ENCODE measurements around the gene RANBP17. TPM values are rescaled to one million over a fixed set of nuclear protein-coding genes. Genes with fewer than 3 reads are reported as not detected.

The RANBP17 gene
- total RNA-seq, 1 donor from 2014 or later: 49.7 TPM

DNA sequence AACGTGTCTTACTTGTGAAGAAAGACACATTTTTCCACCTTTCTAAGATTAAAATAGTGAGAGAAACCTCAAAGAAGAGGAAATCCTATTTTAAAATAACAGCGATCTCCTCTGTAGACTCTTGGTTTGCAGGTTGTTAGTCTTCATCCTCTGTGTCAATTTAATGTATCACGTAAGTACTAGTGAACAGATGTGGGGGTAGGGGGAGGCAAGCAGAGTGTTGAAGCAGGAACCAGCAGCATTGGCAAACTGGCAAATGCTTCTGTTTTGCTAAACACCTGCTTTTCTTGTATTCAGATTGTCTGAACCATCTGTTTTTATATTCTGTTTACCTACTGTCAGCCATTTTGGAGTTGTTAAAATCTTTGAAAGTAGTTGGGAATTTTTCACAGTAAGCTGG is 288.0 kb downstream of the RANBP17 start:
- Mint-ChIP-seq H3K27ac (no peak overlapping the region), H3K27me3 (ENCODE audit: insufficient read depth, low read depth) (no peaks in the 10 kb centered on the region), H3K9me3 (no peaks in the 10 kb centered on the region), H3K36me3 (no peaks in the 10 kb centered on the region), H3K4me3 (no peak overlapping the region), H3K4me1 (peaks cover 17% of the 10 kb centered on the region)
- Histone ChIP-seq H3K27ac (peak overlapping the region; percentile 17), H3K4me2 (peak overlapping the region; percentile 49), H4K20me1 (ENCODE audit: low read depth) (no peaks in the 10 kb centered on the region), H3K79me2 (ENCODE audit: low read depth) (no peaks in the 10 kb centered on the region), H3K4me3 (no peak overlapping the region), H3K36me3 (no peaks in the 10 kb centered on the region), H3K9me3 (ENCODE audit: low read depth) (no peaks in the 10 kb centered on the region), H3K27me3 (no peaks in the 10 kb centered on the region), H2AFZ (replicated peaks) (no peak overlapping the region), H3F3A (ENCODE audit: low read depth) (peaks cover 3% of the 10 kb centered on the region), H3K4me1 (peaks cover 39% of the 10 kb centered on the region), H3K9ac (no peak overlapping the region)
- DNase-seq (ENCODE audit: low spot score): no peak
- no peak for TF ChIP-seq EZH2phosphoT487 (IDR thresholded peaks at IDR 0.05)
- TF ChIP-seq, protein P1, sequence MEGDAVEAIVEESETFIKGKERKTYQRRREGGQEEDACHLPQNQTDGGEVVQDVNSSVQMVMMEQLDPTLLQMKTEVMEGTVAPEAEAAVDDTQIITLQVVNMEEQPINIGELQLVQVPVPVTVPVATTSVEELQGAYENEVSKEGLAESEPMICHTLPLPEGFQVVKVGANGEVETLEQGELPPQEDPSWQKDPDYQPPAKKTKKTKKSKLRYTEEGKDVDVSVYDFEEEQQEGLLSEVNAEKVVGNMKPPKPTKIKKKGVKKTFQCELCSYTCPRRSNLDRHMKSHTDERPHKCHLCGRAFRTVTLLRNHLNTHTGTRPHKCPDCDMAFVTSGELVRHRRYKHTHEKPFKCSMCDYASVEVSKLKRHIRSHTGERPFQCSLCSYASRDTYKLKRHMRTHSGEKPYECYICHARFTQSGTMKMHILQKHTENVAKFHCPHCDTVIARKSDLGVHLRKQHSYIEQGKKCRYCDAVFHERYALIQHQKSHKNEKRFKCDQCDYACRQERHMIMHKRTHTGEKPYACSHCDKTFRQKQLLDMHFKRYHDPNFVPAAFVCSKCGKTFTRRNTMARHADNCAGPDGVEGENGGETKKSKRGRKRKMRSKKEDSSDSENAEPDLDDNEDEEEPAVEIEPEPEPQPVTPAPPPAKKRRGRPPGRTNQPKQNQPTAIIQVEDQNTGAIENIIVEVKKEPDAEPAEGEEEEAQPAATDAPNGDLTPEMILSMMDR (IDR thresholded peaks at IDR 0.05): no peak
- no peak for TF ChIP-seq EZH2 (IDR thresholded peaks at IDR 0.05)

DNA sequence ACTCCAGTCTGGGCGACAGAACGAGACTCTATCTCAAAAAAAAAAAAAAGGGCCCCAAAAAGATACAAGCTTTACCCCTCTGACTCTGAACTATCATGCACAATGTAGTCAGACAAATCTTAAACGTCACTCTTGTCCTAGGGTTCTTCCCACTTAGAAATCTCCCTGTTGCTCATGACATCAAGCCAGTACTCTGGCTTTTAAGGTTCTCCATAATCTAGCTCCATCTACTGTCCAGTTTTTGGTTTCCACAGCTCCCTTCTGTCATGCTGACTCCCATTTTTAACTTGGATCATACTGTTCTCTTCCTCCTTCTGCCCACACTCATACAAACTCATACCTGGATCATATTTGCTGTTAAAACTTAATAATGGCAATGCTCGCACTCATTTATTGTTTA is 290.6 kb downstream of the RANBP17 start:
- H3K4me1 ChIP-seq: peaks cover 39% of the 10 kb centered on the region
- H3K9ac ChIP-seq: no peak overlapping the region
- H4K20me1 ChIP-seq (ENCODE audit: low read depth): no peaks in the 10 kb centered on the region
- H2AFZ ChIP-seq (replicated peaks): no peak overlapping the region
- no peaks in the 10 kb centered on the region for H3K9me3 Mint-ChIP-seq
- no peak overlapping the region for H3K4me3 ChIP-seq
- H3K36me3 Mint-ChIP-seq: no peaks in the 10 kb centered on the region
- no peak overlapping the region for H3K27ac ChIP-seq
- no peaks in the 10 kb centered on the region for H3K79me2 ChIP-seq (ENCODE audit: low read depth)
- peaks cover 17% of the 10 kb centered on the region for H3K4me1 Mint-ChIP-seq
- H3K27me3 ChIP-seq: no peaks in the 10 kb centered on the region
- no peak overlapping the region for H3K4me2 ChIP-seq
- H3K4me3 Mint-ChIP-seq: no peak overlapping the region
- H3F3A ChIP-seq (ENCODE audit: low read depth): peaks cover 3% of the 10 kb centered on the region
- DNase-seq (ENCODE audit: low spot score): peak; percentile 6
- H3K36me3 ChIP-seq: no peaks in the 10 kb centered on the region
- TF ChIP-seq, protein P1 (IDR thresholded peaks at IDR 0.05): peak; percentile 24
- TF ChIP-seq EZH2phosphoT487 (IDR thresholded peaks at IDR 0.05): no peak
- no peak for TF ChIP-seq EZH2 (IDR thresholded peaks at IDR 0.05)
- no peaks in the 10 kb centered on the region for H3K27me3 Mint-ChIP-seq (ENCODE audit: insufficient read depth, low read depth)
- H3K9me3 ChIP-seq (ENCODE audit: low read depth): no peaks in the 10 kb centered on the region
- no peak overlapping the region for H3K27ac Mint-ChIP-seq

DNA sequence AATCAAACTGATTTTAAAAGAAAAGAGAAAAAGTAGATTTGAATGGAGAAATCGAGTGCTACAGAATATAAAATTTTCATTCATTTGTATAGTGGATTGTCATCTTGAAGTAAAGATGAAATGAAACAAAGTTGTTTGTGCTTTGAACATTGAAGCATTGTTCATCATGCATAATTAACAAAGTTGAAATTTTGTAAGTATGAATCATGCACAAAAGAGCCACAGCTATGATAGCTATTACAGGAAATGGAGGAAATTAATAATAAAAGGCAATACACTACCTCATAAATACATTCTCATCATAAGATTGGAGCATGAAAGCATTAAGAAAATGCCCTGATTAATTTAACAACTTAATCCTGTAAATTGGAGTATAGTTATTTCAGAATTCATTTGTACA is 293.8 kb downstream of the RANBP17 start:
- no peaks in the 10 kb centered on the region for H3K9me3 ChIP-seq (ENCODE audit: low read depth)
- peaks cover 11% of the 10 kb centered on the region for H3K4me1 ChIP-seq
- H3K79me2 ChIP-seq (ENCODE audit: low read depth): no peaks in the 10 kb centered on the region
- H3K4me3 ChIP-seq: no peak overlapping the region
- H3K36me3 ChIP-seq: no peaks in the 10 kb centered on the region
- no peak overlapping the region for H3K9ac ChIP-seq
- DNase-seq (ENCODE audit: low spot score): no peak
- no peak overlapping the region for H3K4me2 ChIP-seq
- H3K4me3 Mint-ChIP-seq: no peak overlapping the region
- H3K27me3 Mint-ChIP-seq (ENCODE audit: insufficient read depth, low read depth): peaks cover 2% of the 10 kb centered on the region
- H3K36me3 Mint-ChIP-seq: no peaks in the 10 kb centered on the region
- peaks cover 7% of the 10 kb centered on the region for H3K4me1 Mint-ChIP-seq
- H3K9me3 Mint-ChIP-seq: no peaks in the 10 kb centered on the region
- no peak overlapping the region for H2AFZ ChIP-seq (replicated peaks)
- H3F3A ChIP-seq (ENCODE audit: low read depth): no peaks in the 10 kb centered on the region
- H3K27ac Mint-ChIP-seq: no peak overlapping the region
- no peaks in the 10 kb centered on the region for H3K27me3 ChIP-seq
- no peak for TF ChIP-seq EZH2phosphoT487 (IDR thresholded peaks at IDR 0.05)
- TF ChIP-seq EZH2 (IDR thresholded peaks at IDR 0.05): no peak
- TF ChIP-seq, protein P1 (IDR thresholded peaks at IDR 0.05): no peak
- no peaks in the 10 kb centered on the region for H4K20me1 ChIP-seq (ENCODE audit: low read depth)
- H3K27ac ChIP-seq: no peak overlapping the region
